Measurements from ENCODE around the gene PTPN9.

DNA sequence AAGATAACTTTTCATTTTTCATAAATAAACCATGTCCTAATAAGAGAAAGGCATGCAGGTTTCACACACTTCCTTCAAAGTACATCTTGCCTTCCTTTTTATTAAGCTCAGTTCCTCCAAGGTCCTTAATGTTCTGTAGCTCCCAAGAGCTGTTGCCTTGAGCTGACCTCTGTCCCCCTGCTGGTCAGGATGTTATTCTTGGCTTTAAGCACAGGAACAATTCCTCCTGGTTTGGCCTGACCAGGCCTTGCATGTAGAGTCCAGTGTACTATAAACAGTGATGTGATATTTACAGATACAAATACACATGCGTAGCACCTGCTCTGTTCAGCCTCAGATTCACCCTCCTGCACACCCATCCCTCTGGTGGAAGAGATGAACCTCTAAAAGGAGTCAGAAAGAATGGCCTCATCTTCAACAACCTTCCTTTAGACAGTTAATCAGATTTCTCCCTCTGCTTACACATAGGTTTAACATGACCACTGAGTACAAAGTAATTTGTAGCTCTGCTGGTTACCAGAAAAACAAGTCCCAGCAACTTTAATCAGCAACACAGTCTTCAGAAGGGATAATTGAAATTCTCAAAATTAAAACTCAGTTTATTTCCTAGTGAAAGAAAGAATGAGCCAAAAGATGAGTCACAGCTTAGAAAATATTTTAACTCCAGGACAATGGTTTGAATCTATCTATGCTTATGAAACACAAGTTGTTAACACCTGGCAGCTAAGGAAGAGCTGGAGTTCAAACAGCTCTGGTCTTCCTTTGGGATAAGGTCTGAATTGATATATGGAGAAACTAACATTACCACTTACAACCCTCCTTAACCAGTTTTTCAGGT is 46.5 kb downstream of the PTPN9 start:
- TF ChIP-seq, protein P1, sequence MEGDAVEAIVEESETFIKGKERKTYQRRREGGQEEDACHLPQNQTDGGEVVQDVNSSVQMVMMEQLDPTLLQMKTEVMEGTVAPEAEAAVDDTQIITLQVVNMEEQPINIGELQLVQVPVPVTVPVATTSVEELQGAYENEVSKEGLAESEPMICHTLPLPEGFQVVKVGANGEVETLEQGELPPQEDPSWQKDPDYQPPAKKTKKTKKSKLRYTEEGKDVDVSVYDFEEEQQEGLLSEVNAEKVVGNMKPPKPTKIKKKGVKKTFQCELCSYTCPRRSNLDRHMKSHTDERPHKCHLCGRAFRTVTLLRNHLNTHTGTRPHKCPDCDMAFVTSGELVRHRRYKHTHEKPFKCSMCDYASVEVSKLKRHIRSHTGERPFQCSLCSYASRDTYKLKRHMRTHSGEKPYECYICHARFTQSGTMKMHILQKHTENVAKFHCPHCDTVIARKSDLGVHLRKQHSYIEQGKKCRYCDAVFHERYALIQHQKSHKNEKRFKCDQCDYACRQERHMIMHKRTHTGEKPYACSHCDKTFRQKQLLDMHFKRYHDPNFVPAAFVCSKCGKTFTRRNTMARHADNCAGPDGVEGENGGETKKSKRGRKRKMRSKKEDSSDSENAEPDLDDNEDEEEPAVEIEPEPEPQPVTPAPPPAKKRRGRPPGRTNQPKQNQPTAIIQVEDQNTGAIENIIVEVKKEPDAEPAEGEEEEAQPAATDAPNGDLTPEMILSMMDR (IDR thresholded peaks at IDR 0.05; ENCODE audit: low read length), result peak; percentile 30
- TF ChIP-seq EZH2 (optimal IDR thresholded peaks at IDR 0.05; ENCODE audit: low read depth, low read length) (no peak), EZH2phosphoT487 (IDR thresholded peaks at IDR 0.05; ENCODE audit: low read length) (no peak)

All from MM.1S (cell line).